GM19324 (cell line): ENCODE data around the gene PRKD1.

ENCODE experiments used
- ATAC-seq: cut with Tn5 transposase; IDR thresholded peaks from one replicate; pipeline ENCODE4 v1.9.1; 2021; ENCODE audit warnings: mild to moderate bottlenecking, moderate library complexity; ENCODE audit not compliant: unreplicated experiment, low FRiP score

Gene PRKD1

DNA sequence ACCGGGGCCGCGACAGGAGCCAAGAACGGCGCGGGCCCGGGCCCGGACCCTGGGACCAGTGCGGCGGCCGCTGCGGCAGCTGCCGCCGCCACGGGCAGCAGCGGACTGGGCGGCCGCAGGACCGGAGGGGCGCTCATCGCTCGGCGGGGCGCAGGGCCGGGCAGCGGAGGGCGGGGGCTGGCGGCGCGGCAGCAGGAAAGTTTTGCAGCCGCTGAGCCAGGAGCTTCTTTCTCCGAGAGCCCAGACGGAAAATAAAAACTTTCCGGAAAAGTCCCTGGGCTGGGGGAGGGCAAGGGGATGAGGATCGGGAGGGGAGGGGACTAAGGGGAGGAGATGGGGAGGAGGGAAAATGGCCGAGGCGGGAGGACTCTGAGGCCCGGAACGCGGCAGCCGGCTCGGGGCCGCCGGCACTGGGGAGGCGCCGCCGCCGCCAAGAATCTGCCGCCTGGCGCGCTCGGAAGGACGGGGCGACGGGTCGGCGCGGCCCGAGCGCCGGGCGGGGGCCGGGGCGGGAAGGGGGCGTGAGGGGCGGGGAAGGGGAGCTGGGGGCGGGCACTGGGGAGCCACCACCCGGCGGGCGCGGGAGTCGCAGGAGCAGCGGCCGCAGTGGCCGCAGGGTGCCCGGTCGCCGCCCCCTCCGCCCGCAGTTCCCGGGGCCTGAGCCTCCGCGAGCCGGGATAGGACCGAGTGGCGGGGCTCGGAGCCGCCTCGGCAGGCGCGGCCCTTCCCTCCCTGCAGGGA, at the start of gene PRKD1:
PRKD1 (minus strand) TSS at position 472 of the 741 bp plus-strand sequence.
- ATAC-seq, result peak; percentile 54

DNA sequence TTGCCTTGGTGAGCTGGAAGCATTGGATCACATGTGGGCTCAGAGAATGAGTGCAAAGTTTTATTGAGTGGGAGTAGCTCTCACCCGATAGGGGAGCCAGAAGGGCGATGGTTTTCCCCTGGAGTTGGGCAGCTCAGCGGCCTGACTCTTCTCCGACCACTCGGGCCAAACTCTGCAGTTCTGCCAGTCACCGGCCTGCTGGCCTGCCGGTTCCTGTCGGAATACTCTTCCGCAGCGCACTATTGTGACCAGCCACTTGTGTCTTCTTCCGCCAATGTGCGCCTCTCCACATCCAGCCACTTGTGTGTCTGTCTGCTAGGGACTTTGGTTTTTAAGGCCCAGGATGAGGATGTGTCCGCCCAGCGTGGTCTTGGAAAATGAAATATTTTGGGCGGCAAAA, 43.5 kb upstream of the PRKD1 start:
- no peak for ATAC-seq

- no peak for ATAC-seq
These were observed 27.4 kb upstream of the PRKD1 start for GRCh38 chr14:29955087-29955486.

GRCh38 chr14:29953501-29953900, 25.9 kb upstream of the PRKD1 start:
- no peak for ATAC-seq

DNA sequence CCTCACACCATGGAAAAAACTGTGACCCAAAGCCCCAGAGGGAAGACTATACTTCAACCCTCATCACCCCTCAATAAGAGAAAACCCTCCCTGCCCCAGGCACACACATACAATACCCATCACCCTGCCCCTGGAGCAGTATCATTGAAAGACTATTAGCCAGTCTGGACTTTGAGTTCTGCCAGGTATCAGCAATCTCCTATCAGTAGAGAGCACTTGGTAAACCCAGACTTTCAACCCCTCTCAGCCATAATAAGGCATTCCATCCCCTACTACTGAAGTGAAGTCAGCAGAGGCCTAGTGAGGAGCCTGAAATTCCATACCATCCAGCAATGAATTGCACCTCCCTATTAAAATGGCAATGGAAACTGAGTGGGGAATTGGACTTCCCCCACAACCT, 16.4 kb upstream of the PRKD1 start:
- ATAC-seq, result no peak

- ATAC-seq, result no peak
These were observed 13.8 kb upstream of the PRKD1 start for GRCh38 chr14:29941401-29941800.

DNA sequence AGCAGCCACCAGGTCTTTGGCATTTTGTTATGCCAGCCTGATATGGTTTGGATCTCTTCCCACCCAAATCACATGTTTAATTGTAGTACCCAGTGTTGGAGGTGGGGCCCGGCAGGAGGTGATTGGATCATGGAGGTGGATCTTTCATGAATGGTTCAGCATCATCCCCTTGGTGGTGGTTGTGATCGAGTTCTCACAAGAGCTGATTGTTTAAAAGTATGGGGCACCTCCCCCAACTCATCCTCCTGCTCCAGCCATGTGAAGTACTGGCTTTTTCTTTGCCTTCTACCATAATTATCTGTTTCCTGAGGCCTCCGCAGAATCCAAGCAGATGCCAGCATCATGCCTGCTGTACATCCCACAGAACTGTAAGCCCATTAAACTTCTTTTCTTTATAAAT, 12.8 kb upstream of the PRKD1 start:
- no peak for ATAC-seq

GRCh38 chr14:29937116-29937515, 9.5 kb upstream of the PRKD1 start:
- no peak for ATAC-seq

- ATAC-seq, result no peak
These were observed 2.6 kb upstream of the PRKD1 start for GRCh38 chr14:29930283-29930682.

- no peak for ATAC-seq
These were observed 532 bp upstream of the PRKD1 start for GRCh38 chr14:29928117-29928640.

DNA sequence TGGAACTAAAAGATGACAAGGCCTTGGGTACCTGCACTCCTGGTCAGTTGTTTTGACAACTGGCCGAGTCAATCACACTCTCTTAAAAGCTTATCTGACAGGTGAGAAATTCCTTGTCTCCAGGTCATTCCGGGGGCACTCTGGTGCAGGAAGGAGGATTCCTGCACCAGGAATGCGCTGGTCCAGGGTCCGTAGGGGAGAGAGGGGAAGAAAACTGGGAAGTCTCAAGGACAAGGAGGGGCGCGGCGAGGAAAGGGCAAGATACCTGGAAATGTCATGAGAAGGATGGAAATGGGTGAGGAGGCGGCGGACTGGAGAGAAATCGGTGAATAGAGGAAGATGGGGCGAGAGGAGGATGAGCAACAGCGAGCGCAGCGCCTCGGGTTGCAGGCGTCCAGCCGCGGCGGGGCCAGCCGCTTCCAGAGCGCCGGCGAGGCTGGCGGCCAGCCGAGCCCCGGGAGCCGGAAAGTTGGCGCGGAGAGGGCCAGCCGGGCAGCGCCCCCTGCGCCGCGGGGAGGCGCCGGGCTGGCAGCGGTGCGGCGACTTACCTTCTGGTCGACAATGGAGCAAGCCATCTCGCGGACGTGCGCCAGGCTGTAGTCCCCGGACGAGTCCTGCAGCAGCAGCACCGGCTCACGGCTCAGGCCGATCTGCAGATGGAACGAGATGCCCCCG, 809 bp downstream of the PRKD1 start:
- peak; percentile 41 for ATAC-seq

- ATAC-seq, result no peak
These were observed 1.4 kb downstream of the PRKD1 start for GRCh38 chr14:29926228-29926627.

DNA sequence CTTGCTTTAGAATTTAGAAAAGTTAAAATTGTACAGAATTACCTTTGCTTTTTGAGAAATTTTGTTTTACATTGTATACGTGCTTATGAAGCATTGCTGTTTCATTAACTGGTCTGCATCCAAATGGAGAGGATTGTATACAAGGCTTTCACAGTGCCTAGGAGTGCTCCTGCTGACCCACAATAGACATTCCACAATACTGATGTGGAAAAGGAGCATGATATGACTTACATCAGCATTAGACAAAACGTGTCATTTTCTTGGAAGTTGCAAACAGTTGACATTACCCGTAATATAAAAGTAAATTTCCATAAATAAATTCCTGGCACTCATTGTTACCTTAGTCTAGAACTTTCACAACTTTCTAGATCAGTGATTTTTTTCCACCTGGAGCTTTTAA, 1.9 kb downstream of the PRKD1 start:
- no peak for ATAC-seq

DNA sequence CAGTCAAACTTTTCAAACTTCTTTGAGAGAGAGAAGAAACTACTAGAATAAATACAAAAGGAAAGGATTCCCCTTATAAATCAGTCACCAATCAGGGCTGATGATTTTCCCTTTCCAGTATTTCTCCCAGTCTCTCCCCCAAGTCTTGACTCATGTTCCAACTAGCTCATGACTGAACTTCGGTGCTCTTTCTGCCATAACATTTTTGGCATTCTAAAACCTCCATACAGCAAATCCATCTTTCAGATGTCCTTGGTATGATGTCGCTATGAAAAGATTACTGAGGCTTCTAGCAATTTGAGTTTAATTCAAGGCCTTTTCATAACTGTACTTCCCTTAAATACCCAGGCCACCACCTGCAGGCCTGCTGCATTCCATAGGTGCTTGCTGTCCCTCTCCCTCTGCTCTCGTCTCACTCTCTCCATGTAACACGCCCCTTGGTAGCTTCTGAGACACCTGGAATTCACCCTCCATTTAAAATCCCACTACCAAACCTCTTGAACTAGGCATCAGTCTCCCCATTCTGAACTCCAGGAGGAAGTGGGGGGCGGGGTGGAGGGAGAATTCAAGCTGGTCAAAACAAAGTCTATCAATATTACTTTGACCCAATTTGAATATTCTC, 2.4 kb downstream of the PRKD1 start:
- no peak for ATAC-seq

GRCh38 chr14:29919845-29920244, 7.8 kb downstream of the PRKD1 start:
- ATAC-seq, result no peak

GRCh38 chr14:29918981-29919380, 8.7 kb downstream of the PRKD1 start:
- no peak for ATAC-seq

DNA sequence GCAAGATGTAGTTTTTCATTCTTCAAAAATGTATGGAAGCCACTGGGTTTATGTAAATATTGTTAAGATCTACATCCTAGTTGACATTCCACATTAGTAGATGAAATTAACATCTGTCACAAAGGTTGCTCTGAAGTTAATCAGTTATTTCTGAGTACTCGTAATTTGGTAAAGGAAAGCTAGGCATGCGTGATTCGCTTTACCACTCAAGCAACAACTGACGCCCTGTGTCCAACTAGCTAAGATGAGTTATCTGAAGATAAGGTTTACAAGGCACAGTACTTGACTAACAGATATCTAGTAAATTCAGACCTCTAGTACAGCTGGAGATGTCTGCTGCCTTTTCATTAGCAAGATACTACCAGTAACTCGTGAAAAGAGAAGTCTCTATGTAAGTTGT, 14.1 kb downstream of the PRKD1 start:
- no peak for ATAC-seq

DNA sequence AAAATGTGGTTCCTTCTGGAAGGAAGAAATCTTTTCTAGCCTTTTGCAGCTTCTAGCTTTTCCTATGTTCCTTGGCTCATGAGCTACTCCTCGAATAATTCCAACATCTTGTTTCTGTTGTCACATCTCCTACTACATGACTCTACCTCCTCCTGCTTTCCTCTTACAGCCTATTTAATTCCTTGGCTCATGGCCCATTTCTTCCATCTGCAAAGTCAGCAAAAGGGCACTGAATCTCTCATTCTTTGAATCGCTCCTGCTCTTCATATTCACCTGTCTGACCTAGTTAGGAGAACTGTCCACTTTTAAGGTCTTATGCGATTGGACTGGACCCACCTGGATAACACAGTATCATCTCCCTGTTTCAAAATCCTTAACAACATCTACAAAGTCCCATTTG, 15.8 kb downstream of the PRKD1 start:
- ATAC-seq, result no peak

DNA sequence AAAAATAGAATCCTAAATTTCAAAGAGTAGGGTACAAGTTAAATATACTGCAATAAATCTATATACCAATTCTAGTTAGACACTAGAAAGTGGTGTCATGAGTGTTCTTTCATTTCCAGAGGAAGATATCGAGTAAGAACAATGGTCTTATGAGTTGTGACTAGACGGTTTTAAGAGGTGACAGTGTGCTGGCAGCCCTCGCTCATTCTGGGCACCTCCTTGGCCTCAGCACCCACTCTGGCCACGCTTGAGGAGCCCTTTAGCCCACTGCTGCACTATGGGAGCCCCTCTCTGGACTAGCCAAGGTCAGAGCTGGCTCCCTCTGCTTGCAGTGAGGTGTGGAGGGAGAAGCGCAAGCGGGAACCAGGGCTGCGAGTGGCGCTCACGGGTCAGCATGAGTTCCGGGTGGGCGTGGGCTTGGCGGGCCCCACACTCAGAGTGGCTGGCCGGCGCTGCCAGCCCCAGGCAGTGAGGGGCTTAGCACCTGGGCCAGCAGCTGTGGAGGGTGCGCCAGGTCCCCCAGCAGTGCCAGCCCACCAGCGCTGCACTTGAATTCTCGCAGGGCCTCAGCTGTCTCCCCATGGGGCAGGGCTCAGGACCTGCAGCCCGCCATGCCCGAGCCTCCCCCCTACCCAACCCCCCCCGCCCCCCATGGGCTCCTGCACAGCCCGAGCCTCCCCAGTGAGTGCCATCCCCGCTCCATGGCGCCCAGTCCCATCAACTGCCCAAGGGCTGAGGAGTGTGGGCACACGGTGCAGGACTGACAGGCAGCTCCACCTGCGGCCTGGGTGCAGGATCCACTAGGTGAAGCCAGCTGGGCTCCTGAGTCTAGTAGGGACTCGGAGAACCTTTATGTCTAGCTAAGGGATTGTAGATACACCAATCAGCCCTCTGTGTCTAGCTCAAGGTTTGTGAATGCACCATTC, 18.7 kb downstream of the PRKD1 start:
- ATAC-seq, result no peak

DNA sequence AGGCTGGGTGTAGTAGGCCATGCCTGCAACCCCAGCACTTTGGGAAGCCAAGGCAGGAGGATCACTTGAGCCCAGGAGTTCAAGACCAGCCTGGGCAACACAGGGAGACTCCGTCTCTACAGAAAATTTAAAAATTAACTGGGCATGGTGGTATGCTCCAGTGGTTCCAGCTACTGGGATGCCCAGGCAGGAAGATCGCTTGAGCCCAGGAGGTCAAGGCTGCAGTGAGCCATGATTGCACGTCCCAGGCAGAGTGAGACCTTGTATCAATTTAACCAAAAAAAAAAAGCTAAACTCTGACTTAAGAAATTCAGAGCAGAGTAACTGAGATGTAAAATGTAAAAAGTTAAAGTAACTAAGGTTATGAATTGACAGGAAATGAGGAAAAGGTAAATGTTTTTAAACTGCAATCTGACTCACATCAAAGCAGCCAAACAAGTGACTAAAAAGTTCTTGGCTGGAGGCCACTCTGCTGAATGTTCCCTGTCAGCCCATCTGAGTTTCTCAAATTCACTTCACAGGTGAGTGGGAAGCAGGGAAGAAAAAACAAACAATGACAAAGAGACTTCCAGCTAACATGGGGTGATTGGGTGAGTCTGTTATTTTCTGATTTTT, 21.3 kb downstream of the PRKD1 start:
- no peak for ATAC-seq
